A549 (cell line): ENCODE results near the gene PREX1. TPM values are rescaled to one million over a fixed set of nuclear protein-coding genes. Genes with fewer than 3 reads are reported as not detected.

Experiments
- ATAC-seq, 2 experiments: fragments of 200-7000 bp in 1 of 2; fragments of >200 bp in 1 of 2; cut with Nextera tagmentation in 1 of 2; cut with Tn5 transposase in 1 of 2; 3 replicates each; pipeline versions ENCODE4 v1.8.0 to v1.9.1; 2018 to 2020; ENCODE audit warnings: mild to moderate bottlenecking in 1 of 2, moderate library complexity in 1 of 2
- CTCF ChIA-PET: fragments of 300-600 bp; sonication (Branson Sonifier 250); formaldehyde crosslinking; extraction: SDS; loops from one replicate; lab custom pipeline; 2021; ENCODE audit warnings: antibody characterized with exemption, inconsistent platforms; lab: Yijun Ruan, JAX
- POLR2A ChIA-PET: fragments of 350-600 bp; formaldehyde crosslinking; extraction: SDS; loops from one replicate; lab custom pipeline; 2021; ENCODE audit warnings: antibody characterized with exemption, inconsistent platforms; lab: Yijun Ruan, JAX
- DNase-seq, 2 experiments: peaks; one replicate each; pipeline versions ENCODE4 v3.0.0 to v3.0.0-alpha.2; 2011 to 2016; ENCODE audit warnings: low read depth in 1 of 2, low spot score in 1 of 2
- FAIRE-seq: peaks from 2 replicates; lab custom pipeline; 2011; peaks lifted over from hg19 to GRCh38; lab: Jason Lieb, UNC
- H3K27ac ChIP-seq, 2 experiments: fragments of >200 bp; sonication (Bioruptor Twin); formaldehyde crosslinking; 3 replicates each; pipeline ENCODE4 v1.5.1; 2016 to 2017
- H3K4me1 ChIP-seq: fragments of >200 bp; sonication (Bioruptor Twin); formaldehyde crosslinking; 3 replicates; pipeline ENCODE4 v1.6.1; 2016
- H3K4me2 ChIP-seq: fragments of >200 bp; sonication (Bioruptor Twin); formaldehyde crosslinking; 3 replicates; pipeline ENCODE4 v1.6.1; 2016
- H3K4me3 ChIP-seq: fragments of >200 bp; sonication (Bioruptor Twin); formaldehyde crosslinking; 3 replicates; pipeline ENCODE4 v1.5.1; 2016
- H3K9me3 ChIP-seq: fragments of >200 bp; sonication (Bioruptor Twin); formaldehyde crosslinking; 3 replicates; pipeline ENCODE4 v1.6.1; 2016
- CBX8 ChIP-seq: fragments of 200-600 bp; sonication (generic); IDR thresholded peaks from 2 replicates; pipeline ENCODE4 v1.6.1; 2016
- CEBPB ChIP-seq, 2 experiments: fragments of >200 bp in 1 of 2; sonication (Bioruptor Twin) in 1 of 2; formaldehyde crosslinking in 1 of 2; IDR thresholded peaks; 2 replicates each; pipeline ENCODE4 v1.6.1; 2012 to 2016
- CHD2 ChIP-seq: fragments of 150-350 bp; IDR thresholded peaks from 2 replicates; pipeline ENCODE4 v1.6.1; 2014; ENCODE audit warnings: low read length; ENCODE audit not compliant: partially characterized antibody
- EHMT2 ChIP-seq: fragments of 200-600 bp; sonication (generic); IDR thresholded peaks from 2 replicates; pipeline ENCODE4 v1.6.1; 2016; ENCODE audit warnings: antibody characterized with exemption, low read depth, mild to moderate bottlenecking, moderate library complexity
- ELK1 ChIP-seq: fragments of 150-350 bp; IDR thresholded peaks from 2 replicates; pipeline ENCODE4 v1.6.1; 2014; ENCODE audit warnings: low read depth, mild to moderate bottlenecking, low read length
- FOSB ChIP-seq: fragments of 250-450 bp; sonication (Bioruptor Pico); IDR thresholded peaks from 2 replicates; pipeline ENCODE4 v1.5.0; 2020; ENCODE audit warnings: mild to moderate bottlenecking, moderate library complexity
- FOXS1 ChIP-seq: fragments of 250-450 bp; sonication (Bioruptor Pico); IDR thresholded peaks from 2 replicates; pipeline ENCODE4 v1.5.0; 2020; ENCODE audit warnings: mild to moderate bottlenecking, moderate library complexity
- HOXB13 ChIP-seq: fragments of 250-450 bp; sonication (Bioruptor Pico); IDR thresholded peaks from 2 replicates; pipeline ENCODE4 v1.5.0; 2020; ENCODE audit warnings: low read depth, mild to moderate bottlenecking, moderate library complexity
- KDM1A ChIP-seq: fragments of 200-600 bp; sonication (generic); IDR thresholded peaks from 2 replicates; pipeline ENCODE4 v1.6.1; 2016; ENCODE audit warnings: low read depth, mild to moderate bottlenecking
- KDM5A ChIP-seq: fragments of 200-600 bp; sonication (generic); IDR thresholded peaks from 2 replicates; pipeline ENCODE4 v1.6.1; 2016; ENCODE audit warnings: antibody characterized with exemption, mild to moderate bottlenecking
- MAZ ChIP-seq: fragments of 150-350 bp; IDR thresholded peaks from 2 replicates; pipeline ENCODE4 v1.6.1; 2014; ENCODE audit warnings: antibody characterized with exemption, low read depth, low read length, borderline replicate concordance
- MYC ChIP-seq: IDR thresholded peaks from 2 replicates; pipeline ENCODE4 v1.6.1; 2012; ENCODE audit warnings: mild to moderate bottlenecking, inconsistent platforms, low read length, improper control_type of control experiment, borderline replicate concordance
- NFE2L2 ChIP-seq: fragments of 150-350 bp; conservative IDR thresholded peaks from 2 replicates; pipeline ENCODE4 v1.6.1; 2014; ENCODE audit warnings: low read length
- NR3C1 ChIP-seq: fragments of >200 bp; sonication (Bioruptor Twin); formaldehyde crosslinking; IDR thresholded peaks from 3 replicates; pipeline ENCODE4 v1.6.1; 2017
- POLR2AphosphoS2 ChIP-seq: conservative IDR thresholded peaks from 2 replicates; pipeline ENCODE4 v1.6.1; 2012; ENCODE audit warnings: low read length, improper control_type of control experiment, inconsistent platforms
- RAD21 ChIP-seq, 2 experiments: fragments of >200 bp in 1 of 2; sonication (Bioruptor Twin) in 1 of 2; formaldehyde crosslinking in 1 of 2; IDR thresholded peaks in 1 of 2; conservative IDR thresholded peaks in 1 of 2; 2 replicates in 1 of 2; 3 replicates in 1 of 2; pipeline ENCODE4 v1.6.1; 2012 to 2018; ENCODE audit warnings: inconsistent platforms in 1 of 2
- REST ChIP-seq: fragments of 200-600 bp; sonication (generic); IDR thresholded peaks from 2 replicates; pipeline ENCODE4 v1.6.1; 2016; ENCODE audit warnings: antibody characterized with exemption, mild to moderate bottlenecking, moderate library complexity
- SREBF2 ChIP-seq: fragments of 450-650 bp; IDR thresholded peaks from 2 replicates; pipeline ENCODE4 v1.6.1; 2014; ENCODE audit warnings: mild to moderate bottlenecking, moderate library complexity
- USF2 ChIP-seq: fragments of 450-650 bp; IDR thresholded peaks from 2 replicates; pipeline ENCODE4 v1.6.1; 2014; ENCODE audit warnings: antibody characterized with exemption
- ZNF302 ChIP-seq: fragments of 250-450 bp; sonication (Bioruptor Pico); IDR thresholded peaks from 2 replicates; pipeline ENCODE4 v1.9.0; 2021; ENCODE audit warnings: inconsistent platforms, mild to moderate bottlenecking, moderate library complexity
- WGBS: methylation state at CpG from one replicate; pipeline ENCODE4 v1.1.6; 2017; ENCODE audit errors: missing lambda C conversion rate; 5-methylcytosine and 5-hydroxymethylcytosine counted together
- polyA plus RNA-seq, 4 experiments: library from polyadenylated mRNA; depleted of rRNA in 3 of 4; stranded (reverse); fragments of >200 nt; fragmentation: RNase III in 1 of 4; extraction: RNeasy Plus Mini Kit Qiagen cat#74134 plus additional on column Dnase treatment in 1 of 4; gene quantifications; 2 replicates in 3 of 4; 3 replicates in 1 of 4; pipeline ENCODE4 v1.2.3, GENCODE V29; 2011 to 2017

The PREX1 gene
- polyA plus RNA-seq, 2 of the 4 experiments (the other 2 are of a cell fraction): 3.6 to 4.2 TPM

DNA sequence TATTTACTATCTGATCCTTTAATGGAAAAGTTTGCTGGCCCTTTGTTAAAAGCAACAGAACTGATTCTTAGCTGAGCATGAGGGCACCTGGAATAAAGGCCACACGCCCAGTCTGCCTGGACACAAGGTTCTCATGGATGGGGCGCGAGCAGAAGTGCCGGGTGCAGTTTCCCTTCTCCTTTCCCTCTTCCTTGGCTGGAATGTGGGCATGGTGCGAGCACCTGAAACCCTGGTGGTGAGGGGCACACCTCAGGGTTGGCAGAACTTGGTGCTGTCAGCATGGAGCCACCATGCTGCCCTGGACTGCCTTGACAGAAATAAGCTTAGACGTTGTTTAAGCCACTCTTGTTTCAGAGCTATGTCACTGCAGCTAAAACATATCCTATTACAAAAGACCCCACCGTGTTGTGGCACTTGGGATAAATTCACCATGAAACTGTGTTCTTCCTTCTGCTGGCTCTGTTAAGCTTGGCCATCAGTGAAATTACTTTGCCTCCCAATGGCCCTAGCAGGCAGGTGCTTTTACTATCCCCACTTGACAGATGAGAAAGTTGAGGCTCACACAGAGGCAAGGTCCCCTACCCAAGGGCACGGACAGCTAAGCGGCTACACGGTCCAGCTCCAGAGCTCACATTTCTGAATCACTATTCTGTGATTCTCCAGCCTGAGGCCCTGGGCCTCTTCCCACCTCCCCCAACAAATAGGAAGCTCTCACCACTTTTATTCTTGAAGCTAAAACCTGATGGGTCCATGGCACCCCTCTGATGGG lies 115.9 kb downstream of the PREX1 start:
- POLR2A ChIA-PET: no interaction called here

GRCh38 chr20:48711044-48711428 lies 116.8 kb downstream of the PREX1 start:
- WGBS: 85% methylated on average over 4 of the region's 4 CpGs
- ATAC-seq: no peak
- CTCF ChIA-PET: interaction anchor here (1.1 to 3.4 kb wide), 3 partner anchors 10 to 194 kb away, joined by 3 to 14 read pairs (median 3); no protein-coding TSS in a partner anchor

More for the DNA sequence above, 115.9 kb downstream of the PREX1 start:
- no peak for DNase-seq
- 87% methylated on average over 10 of the region's 10 CpGs for WGBS
- CTCF ChIA-PET: interaction anchor here (1.0 to 3.4 kb wide), 6 partner anchors 9 to 1048 kb away, joined by 3 to 14 read pairs (median 3); no protein-coding TSS in a partner anchor
- no peak for ATAC-seq
- no peak overlapping the region for H3K27ac ChIP-seq
- no peak overlapping the region for H3K4me3 ChIP-seq
- no peaks in the 10 kb centered on the region for H3K9me3 ChIP-seq
- H3K4me1 ChIP-seq: no peaks in the 10 kb centered on the region
- TF ChIP-seq REST (no peak), FOXS1 (CRISPR knock-in tag) (no peak), MAZ (no peak), CBX8 (no peak), CEBPB (IDR thresholded peaks at IDR 0.05) (no peak), KDM5A (no peak), EHMT2 (no peak), USF2 (no peak)
- TF ChIP-seq, all 56 proteins: peak for 0
- no peak overlapping the region for H3K4me2 ChIP-seq
- no peak for FAIRE-seq

More at GRCh38 chr20:48711044-48711428, 116.8 kb downstream of the PREX1 start:
- H3K4me3 ChIP-seq: no peak overlapping the region
- no peak overlapping the region for H3K27ac ChIP-seq
- FAIRE-seq: no peak
- no peak overlapping the region for H3K4me2 ChIP-seq
- no peak for TF ChIP-seq MYC
- TF ChIP-seq ZNF302 (CRISPR knock-in tag): no peak
- no peak for TF ChIP-seq POLR2AphosphoS2
- TF ChIP-seq FOSB (CRISPR knock-in tag): no peak
- no peak for TF ChIP-seq HOXB13
- TF ChIP-seq CHD2: no peak
- no peak for TF ChIP-seq REST
- no peak for TF ChIP-seq SREBF2
- TF ChIP-seq NFE2L2: no peak
- TF ChIP-seq RAD21 (conservative IDR thresholded peaks at IDR 0.05 in 1 of 2, IDR thresholded peaks at IDR 0.05 in 1 of 2): no peak
- no peak for TF ChIP-seq ELK1
- TF ChIP-seq NR3C1: no peak
- no peak for TF ChIP-seq KDM1A
- no peaks in the 10 kb centered on the region for H3K9me3 ChIP-seq
- POLR2A ChIA-PET: no interaction called here
- no peaks in the 10 kb centered on the region for H3K4me1 ChIP-seq
- no peak for DNase-seq
